HG02588 (cell line): Measurements from ENCODE around the gene NSD1.
"Not testable (repeated sequence)": the region's sequence is repeated elsewhere in the genome, so short reads cannot be mapped to it uniquely, and the experiment has no call there.

Experiments used
- ATAC-seq: cut with Tn5 transposase; IDR thresholded peaks from one replicate; pipeline ENCODE4 v1.9.1; 2021; ENCODE audit warnings: mild to moderate bottlenecking, moderate library complexity; ENCODE audit not compliant: unreplicated experiment

The NSD1 gene

GRCh38 chr5:177304392-177305119 is 171.0 kb downstream of the NSD1 start:
- ATAC-seq: no peak

- not testable (repeated sequence) for ATAC-seq
Observed at GRCh38 chr5:177306103-177306640, 172.6 kb downstream of the NSD1 start.

- ATAC-seq: no peak
Observed at GRCh38 chr5:177306674-177307543, 173.3 kb downstream of the NSD1 start.

- ATAC-seq: no peak
Observed at GRCh38 chr5:177307544-177308363, 174.2 kb downstream of the NSD1 start.

GRCh38 chr5:177308740-177309139 is 175.2 kb downstream of the NSD1 start:
- ATAC-seq: no peak

GRCh38 chr5:177309351-177310191 is 176.0 kb downstream of the NSD1 start:
- ATAC-seq: no peak

GRCh38 chr5:177310332-177310731 is 176.8 kb downstream of the NSD1 start:
- ATAC-seq: no peak

GRCh38 chr5:177310757-177311391 is 177.3 kb downstream of the NSD1 start:
- ATAC-seq: no peak

GRCh38 chr5:177311392-177311722 is 177.8 kb downstream of the NSD1 start:
- ATAC-seq: peak; percentile 2

GRCh38 chr5:177311723-177312648 is 178.4 kb downstream of the NSD1 start, which contains the start of gene MXD3:
Gene MXD3 (minus strand): TSS chr5:177311898. CDS start chr5:177311830, 68 bp downstream.
- ATAC-seq: peak; percentile 70

- ATAC-seq: peak; percentile 5
Observed at GRCh38 chr5:177312649-177313181, 179.1 kb downstream of the NSD1 start.

- no peak for ATAC-seq
Observed at GRCh38 chr5:177313561-177314259, 180.1 kb downstream of the NSD1 start.

GRCh38 chr5:177314376-177315342 is 181.1 kb downstream of the NSD1 start:
- ATAC-seq: no peak

GRCh38 chr5:177315411-177315810 is 181.8 kb downstream of the NSD1 start:
- ATAC-seq: no peak

GRCh38 chr5:177316005-177316404 is 182.4 kb downstream of the NSD1 start:
- ATAC-seq: no peak

- ATAC-seq: no peak
Observed at GRCh38 chr5:177317959-177318377, 184.4 kb downstream of the NSD1 start.
